Measurements from ENCODE around the gene MKNK1.

DNA sequence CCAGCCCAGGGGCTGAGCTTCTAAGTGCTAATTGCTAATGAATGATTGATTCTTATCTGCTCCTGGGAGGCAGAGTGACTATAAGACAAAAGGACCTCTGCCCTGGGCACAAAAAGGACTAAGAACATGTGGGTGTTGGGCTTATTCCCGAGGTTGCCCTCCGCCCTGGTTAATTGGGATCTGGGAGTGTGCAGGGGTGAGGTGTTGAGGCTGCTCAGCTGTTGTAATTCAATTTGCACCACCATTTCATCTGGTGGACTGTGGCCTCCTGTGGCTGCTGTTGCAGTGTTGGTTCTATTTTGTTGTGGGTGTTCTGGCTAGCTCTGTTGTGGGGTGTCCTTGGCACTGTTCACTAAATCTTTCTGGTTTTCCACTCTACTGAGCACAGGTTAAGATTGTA lies 65.9 kb downstream of the MKNK1 start:
- TF ChIP-seq POLR2AphosphoS5 (IDR thresholded peaks at IDR 0.05) (no peak), EP300 (IDR thresholded peaks at IDR 0.05) (no peak)
- TF ChIP-seq, protein P1, sequence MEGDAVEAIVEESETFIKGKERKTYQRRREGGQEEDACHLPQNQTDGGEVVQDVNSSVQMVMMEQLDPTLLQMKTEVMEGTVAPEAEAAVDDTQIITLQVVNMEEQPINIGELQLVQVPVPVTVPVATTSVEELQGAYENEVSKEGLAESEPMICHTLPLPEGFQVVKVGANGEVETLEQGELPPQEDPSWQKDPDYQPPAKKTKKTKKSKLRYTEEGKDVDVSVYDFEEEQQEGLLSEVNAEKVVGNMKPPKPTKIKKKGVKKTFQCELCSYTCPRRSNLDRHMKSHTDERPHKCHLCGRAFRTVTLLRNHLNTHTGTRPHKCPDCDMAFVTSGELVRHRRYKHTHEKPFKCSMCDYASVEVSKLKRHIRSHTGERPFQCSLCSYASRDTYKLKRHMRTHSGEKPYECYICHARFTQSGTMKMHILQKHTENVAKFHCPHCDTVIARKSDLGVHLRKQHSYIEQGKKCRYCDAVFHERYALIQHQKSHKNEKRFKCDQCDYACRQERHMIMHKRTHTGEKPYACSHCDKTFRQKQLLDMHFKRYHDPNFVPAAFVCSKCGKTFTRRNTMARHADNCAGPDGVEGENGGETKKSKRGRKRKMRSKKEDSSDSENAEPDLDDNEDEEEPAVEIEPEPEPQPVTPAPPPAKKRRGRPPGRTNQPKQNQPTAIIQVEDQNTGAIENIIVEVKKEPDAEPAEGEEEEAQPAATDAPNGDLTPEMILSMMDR (IDR thresholded peaks at IDR 0.05), result no peak
